ENCODE measurements around the gene LCMT1.
A peak's percentile ranks its signal among the peaks of the same experiment; 100 is the strongest.
"Not testable (repeated sequence)": the region's sequence is repeated elsewhere in the genome, so short reads cannot be mapped to it uniquely, and the experiment has no call there.

The LCMT1 gene

GRCh38 chr16:25095636-25096035 is 15.9 kb upstream of the LCMT1 start:
- DNase-seq: no peak

GRCh38 chr16:25097276-25097975 is 14.1 kb upstream of the LCMT1 start:
- no peak for DNase-seq

GRCh38 chr16:25100511-25100910 is 11.0 kb upstream of the LCMT1 start:
- DNase-seq: no peak

- DNase-seq: peak; percentile 71
Measured at GRCh38 chr16:25106567-25107465, 4.7 kb upstream of the LCMT1 start.

- DNase-seq: no peak
Measured at GRCh38 chr16:25107466-25107792, 4.1 kb upstream of the LCMT1 start.

GRCh38 chr16:25108054-25108453 is 3.5 kb upstream of the LCMT1 start:
- peak; percentile 38 for DNase-seq

- no peak for DNase-seq
Measured at GRCh38 chr16:25109643-25110042, 1.9 kb upstream of the LCMT1 start.

GRCh38 chr16:25110387-25110947 is 1.1 kb upstream of the LCMT1 start:
- peak; percentile 25 for DNase-seq

GRCh38 chr16:25114121-25114520 is 2.6 kb downstream of the LCMT1 start:
- DNase-seq: no peak

GRCh38 chr16:25118851-25119578 is 7.5 kb downstream of the LCMT1 start:
- DNase-seq: no peak

GRCh38 chr16:25121824-25122600 is 10.5 kb downstream of the LCMT1 start:
- no peak for DNase-seq

- DNase-seq: no peak
Measured at GRCh38 chr16:25124503-25124902, 13.0 kb downstream of the LCMT1 start.

- not testable (repeated sequence) for DNase-seq
Measured at GRCh38 chr16:25126086-25126666, 14.6 kb downstream of the LCMT1 start.

GRCh38 chr16:25126820-25127232 is 15.3 kb downstream of the LCMT1 start:
- DNase-seq: peak; percentile 20

GRCh38 chr16:25132751-25133150 is 21.2 kb downstream of the LCMT1 start:
- DNase-seq: not testable (repeated sequence)

- no peak for DNase-seq
Measured at GRCh38 chr16:25134166-25134700, 22.7 kb downstream of the LCMT1 start.

GRCh38 chr16:25135254-25135878 is 23.8 kb downstream of the LCMT1 start:
- DNase-seq: no peak

GRCh38 chr16:25138130-25138529 is 26.6 kb downstream of the LCMT1 start:
- no peak for DNase-seq

GRCh38 chr16:25140459-25140858 is 28.9 kb downstream of the LCMT1 start:
- no peak for DNase-seq

- no peak for DNase-seq
Measured at GRCh38 chr16:25141648-25142047, 30.1 kb downstream of the LCMT1 start.

GRCh38 chr16:25143928-25144327 is 32.4 kb downstream of the LCMT1 start:
- DNase-seq: no peak
